Measurements from ENCODE around the gene ACSF3.

DNA sequence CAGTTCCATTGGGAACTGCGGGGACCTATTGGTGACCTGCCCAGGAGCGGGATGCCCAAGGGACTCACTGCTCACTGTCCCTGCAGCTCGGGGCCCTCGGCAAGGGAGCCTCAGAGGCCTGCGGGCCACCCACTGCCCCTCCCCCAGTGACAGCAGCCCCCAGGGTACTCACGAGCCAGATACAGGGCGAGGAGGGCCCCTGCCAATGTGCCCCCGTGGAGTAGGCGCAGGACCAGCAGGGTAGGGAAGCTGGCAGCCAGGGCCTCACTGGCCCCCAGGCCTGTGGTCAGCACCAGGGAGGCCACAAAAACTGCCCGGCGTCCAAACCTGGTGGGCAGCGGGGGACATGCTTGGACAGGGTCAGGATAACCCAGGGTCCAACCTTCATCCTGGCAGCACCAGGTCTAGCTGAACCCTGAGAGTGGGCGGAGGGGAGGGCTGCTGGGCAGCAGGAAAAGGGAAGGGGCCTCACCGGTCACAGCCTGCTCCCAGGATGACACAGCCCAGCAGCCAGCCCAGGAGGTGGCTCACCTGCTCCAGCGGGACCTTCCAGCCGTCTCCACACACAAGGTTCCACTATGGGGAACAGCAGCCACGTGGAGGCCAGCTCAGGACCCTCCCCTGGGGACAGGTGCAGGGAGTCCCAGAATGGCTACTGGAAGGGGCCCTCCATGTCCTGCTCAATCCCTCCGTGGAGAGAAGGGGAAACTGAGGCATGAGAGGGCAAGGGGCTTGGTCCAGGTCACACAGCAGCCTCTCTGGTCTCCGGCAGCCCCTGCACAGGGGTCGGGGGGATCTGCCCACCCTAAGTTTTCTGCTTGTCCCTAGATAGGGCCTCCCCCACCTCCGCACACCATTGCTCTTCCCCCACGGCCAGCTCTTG lies 105.8 kb downstream of the ACSF3 start:
- TF ChIP-seq, protein P1, sequence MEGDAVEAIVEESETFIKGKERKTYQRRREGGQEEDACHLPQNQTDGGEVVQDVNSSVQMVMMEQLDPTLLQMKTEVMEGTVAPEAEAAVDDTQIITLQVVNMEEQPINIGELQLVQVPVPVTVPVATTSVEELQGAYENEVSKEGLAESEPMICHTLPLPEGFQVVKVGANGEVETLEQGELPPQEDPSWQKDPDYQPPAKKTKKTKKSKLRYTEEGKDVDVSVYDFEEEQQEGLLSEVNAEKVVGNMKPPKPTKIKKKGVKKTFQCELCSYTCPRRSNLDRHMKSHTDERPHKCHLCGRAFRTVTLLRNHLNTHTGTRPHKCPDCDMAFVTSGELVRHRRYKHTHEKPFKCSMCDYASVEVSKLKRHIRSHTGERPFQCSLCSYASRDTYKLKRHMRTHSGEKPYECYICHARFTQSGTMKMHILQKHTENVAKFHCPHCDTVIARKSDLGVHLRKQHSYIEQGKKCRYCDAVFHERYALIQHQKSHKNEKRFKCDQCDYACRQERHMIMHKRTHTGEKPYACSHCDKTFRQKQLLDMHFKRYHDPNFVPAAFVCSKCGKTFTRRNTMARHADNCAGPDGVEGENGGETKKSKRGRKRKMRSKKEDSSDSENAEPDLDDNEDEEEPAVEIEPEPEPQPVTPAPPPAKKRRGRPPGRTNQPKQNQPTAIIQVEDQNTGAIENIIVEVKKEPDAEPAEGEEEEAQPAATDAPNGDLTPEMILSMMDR (conservative IDR thresholded peaks at IDR 0.05; ENCODE audit: low read length), result no peak
- TF ChIP-seq EZH2phosphoT487 (IDR thresholded peaks at IDR 0.05; ENCODE audit: borderline replicate concordance, low read depth, low read length), result no peak
